Smooth muscle cell (in vitro differentiated cells): Measurements from ENCODE around the gene TEAD1. TPM values are rescaled to one million over a fixed set of nuclear protein-coding genes. Genes with fewer than 3 reads are reported as not detected.

Experiments
- DNase-seq: peaks from one replicate; lab custom pipeline; 2025; ENCODE audit not compliant: unreplicated experiment; lab: John Stamatoyannopoulos, UW
- H2AFZ ChIP-seq: fragments of 200-600 bp; sonication (generic); 2 replicates; pipeline ENCODE4 v1.6.0; 2016; ENCODE audit warnings: antibody characterized with exemption, low read depth, mild to moderate bottlenecking
- H3F3A ChIP-seq: fragments of 200-600 bp; sonication (generic); 2 replicates; pipeline ENCODE4 v1.6.0; 2017; ENCODE audit warnings: antibody characterized with exemption, low read depth
- H3K27ac ChIP-seq: fragments of 200-600 bp; sonication (generic); 2 replicates; pipeline ENCODE4 v1.5.1; 2016; ENCODE audit warnings: low read depth, mild to moderate bottlenecking
- H3K27me3 ChIP-seq: fragments of 200-600 bp; sonication (generic); 2 replicates; pipeline ENCODE4 v1.6.1; 2016; ENCODE audit warnings: low read depth, mild to moderate bottlenecking
- H3K36me3 ChIP-seq: fragments of 200-600 bp; sonication (generic); 2 replicates; pipeline ENCODE4 v1.5.1; 2016; ENCODE audit warnings: low read depth
- H3K4me1 ChIP-seq: fragments of 200-600 bp; sonication (generic); 2 replicates; pipeline ENCODE4 v1.5.1; 2016; ENCODE audit warnings: low read depth
- H3K4me2 ChIP-seq: fragments of 200-600 bp; sonication (generic); 2 replicates; pipeline ENCODE4 v1.6.0; 2016; ENCODE audit warnings: mild to moderate bottlenecking
- H3K4me3 ChIP-seq: fragments of 200-600 bp; sonication (generic); 2 replicates; pipeline ENCODE4 v1.5.1; 2016; ENCODE audit warnings: mild to moderate bottlenecking
- H3K79me2 ChIP-seq: fragments of 200-600 bp; sonication (generic); 2 replicates; pipeline ENCODE4 v1.6.0; 2016; ENCODE audit warnings: low read depth, mild to moderate bottlenecking
- H3K9ac ChIP-seq: fragments of 200-600 bp; sonication (generic); 2 replicates; pipeline ENCODE4 v1.6.0; 2016; ENCODE audit warnings: low read depth
- H3K9me3 ChIP-seq: fragments of 200-600 bp; sonication (generic); replicated peaks from 2 replicates; pipeline ENCODE4 v1.5.1; 2016; ENCODE audit warnings: low read depth
- H4K20me1 ChIP-seq: fragments of 200-600 bp; sonication (generic); 2 replicates; pipeline ENCODE4 v1.6.0; 2016; ENCODE audit warnings: low read depth
- WGBS: methylation state at CpG from one replicate; pipeline ENCODE4 v1.1.7; 2016; ENCODE audit warnings: low lambda C conversion rate; 5-methylcytosine and 5-hydroxymethylcytosine counted together
- polyA plus RNA-seq: library from polyadenylated mRNA; unstranded; fragments of >200 nt; fragmentation: Nextera tagmentation; extraction: Ambion mirVana; gene quantifications from 2 replicates; pipeline ENCODE4 v1.2.1, GENCODE V29; 2016
- total RNA-seq: library from RNA; depleted of rRNA; stranded (reverse); fragments of >200 nt; gene quantifications from 2 replicates; pipeline ENCODE4 v1.2.3, GENCODE V29; 2014
- TF ChIP-seq, protein P1 (sequence below): fragments of 200-600 bp; sonication (generic); IDR thresholded peaks from 2 replicates; pipeline ENCODE4 v1.5.1; 2017; ENCODE audit warnings: borderline replicate concordance, mild to moderate bottlenecking, antibody characterized with exemption; ENCODE audit not compliant: insufficient read depth, poor library complexity, severe bottlenecking

The TEAD1 gene
- total and polyA plus RNA-seq, 2 experiments from 2014 or later: 63.0 to 181 TPM

DNA sequence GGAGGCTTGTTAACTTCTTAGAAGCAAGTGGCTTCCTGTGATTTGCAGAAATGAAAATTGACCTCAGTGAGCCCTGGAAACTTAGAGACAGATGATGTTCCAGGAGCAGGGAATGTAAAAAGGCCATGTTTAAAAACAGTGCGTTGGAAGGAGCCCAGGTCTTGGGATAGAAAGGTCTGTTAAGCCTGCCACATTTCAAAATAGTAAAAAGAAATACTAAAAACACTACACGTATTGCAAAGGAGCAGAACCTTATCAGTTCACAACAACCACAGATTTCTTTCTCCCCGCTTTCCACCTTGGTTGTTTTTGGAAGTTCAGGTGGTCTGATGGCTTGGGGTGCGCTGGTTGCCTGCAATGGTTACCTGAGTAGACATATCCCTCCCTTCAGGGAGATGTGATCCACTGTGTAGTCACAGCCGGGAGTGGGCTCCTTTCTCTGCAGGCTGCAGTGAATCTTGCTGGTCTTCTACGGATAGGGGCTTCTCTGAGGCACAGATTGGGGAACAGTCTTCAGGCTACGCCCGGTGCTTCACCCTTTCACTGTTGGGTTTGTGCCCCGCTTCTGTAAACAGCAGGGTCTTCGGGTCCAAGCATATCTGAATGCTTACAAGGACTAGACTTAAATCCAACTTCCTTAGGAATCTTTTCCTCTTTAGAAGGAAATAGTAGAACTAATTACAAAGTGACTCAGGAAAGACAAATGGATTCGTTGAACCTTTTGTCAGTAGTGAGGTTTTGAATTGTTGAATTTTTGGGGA, 1.9 kb downstream of the TEAD1 start:
- Histone ChIP-seq H3K27me3 (no peaks in the 10 kb centered on the region), H3K36me3 (no peaks in the 10 kb centered on the region), H3K9me3 (no peaks in the 10 kb centered on the region), H2AFZ (no peak overlapping the region), H3K79me2 (peaks cover 73% of the 10 kb centered on the region), H4K20me1 (peaks cover 4% of the 10 kb centered on the region), H3K4me1 (peaks cover 38% of the 10 kb centered on the region), H3K27ac (peak overlapping the region; percentile 99), H3K4me2 (peak overlapping the region; percentile 84), H3F3A (peaks cover 21% of the 10 kb centered on the region), H3K9ac (peak overlapping the region; percentile 87), H3K4me3 (peak overlapping the region; percentile 78)
- TF ChIP-seq, protein P1, sequence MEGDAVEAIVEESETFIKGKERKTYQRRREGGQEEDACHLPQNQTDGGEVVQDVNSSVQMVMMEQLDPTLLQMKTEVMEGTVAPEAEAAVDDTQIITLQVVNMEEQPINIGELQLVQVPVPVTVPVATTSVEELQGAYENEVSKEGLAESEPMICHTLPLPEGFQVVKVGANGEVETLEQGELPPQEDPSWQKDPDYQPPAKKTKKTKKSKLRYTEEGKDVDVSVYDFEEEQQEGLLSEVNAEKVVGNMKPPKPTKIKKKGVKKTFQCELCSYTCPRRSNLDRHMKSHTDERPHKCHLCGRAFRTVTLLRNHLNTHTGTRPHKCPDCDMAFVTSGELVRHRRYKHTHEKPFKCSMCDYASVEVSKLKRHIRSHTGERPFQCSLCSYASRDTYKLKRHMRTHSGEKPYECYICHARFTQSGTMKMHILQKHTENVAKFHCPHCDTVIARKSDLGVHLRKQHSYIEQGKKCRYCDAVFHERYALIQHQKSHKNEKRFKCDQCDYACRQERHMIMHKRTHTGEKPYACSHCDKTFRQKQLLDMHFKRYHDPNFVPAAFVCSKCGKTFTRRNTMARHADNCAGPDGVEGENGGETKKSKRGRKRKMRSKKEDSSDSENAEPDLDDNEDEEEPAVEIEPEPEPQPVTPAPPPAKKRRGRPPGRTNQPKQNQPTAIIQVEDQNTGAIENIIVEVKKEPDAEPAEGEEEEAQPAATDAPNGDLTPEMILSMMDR: no peak
- DNase-seq: no peak
- under 1% methylated on average over 11 of the region's 11 CpGs for WGBS

DNA sequence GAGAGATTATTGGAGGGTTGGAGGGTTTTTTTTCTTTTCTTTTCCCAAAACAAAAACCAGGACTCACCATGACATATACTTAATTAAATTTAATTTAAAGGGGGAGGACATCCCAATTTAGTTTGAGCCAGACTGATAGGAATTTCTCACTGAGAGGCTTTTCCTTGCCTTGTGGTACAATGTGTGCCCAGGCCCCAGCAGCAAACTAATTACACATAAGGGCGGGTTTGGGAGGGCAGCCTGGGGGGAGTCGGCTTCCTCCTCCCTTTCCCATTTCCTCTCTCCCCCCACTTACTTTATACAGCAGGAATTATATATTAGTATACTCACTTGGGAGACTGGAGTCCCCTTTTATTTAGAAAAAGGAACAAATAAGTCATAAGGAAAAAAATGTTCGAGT, 2.9 kb downstream of the TEAD1 start:
- H3K27ac ChIP-seq: peak overlapping the region; percentile 99
- peak overlapping the region; percentile 84 for H3K4me2 ChIP-seq
- no peaks in the 10 kb centered on the region for H3K27me3 ChIP-seq
- H3K9ac ChIP-seq: peak overlapping the region; percentile 87
- TF ChIP-seq, protein P1: no peak
- H3K4me1 ChIP-seq: peaks cover 48% of the 10 kb centered on the region
- H3K9me3 ChIP-seq: no peaks in the 10 kb centered on the region
- H4K20me1 ChIP-seq: peaks cover 4% of the 10 kb centered on the region
- no peak for DNase-seq
- H3F3A ChIP-seq: peaks cover 21% of the 10 kb centered on the region
- H3K4me3 ChIP-seq: peak overlapping the region; percentile 78
- peaks cover 83% of the 10 kb centered on the region for H3K79me2 ChIP-seq
- no peaks in the 10 kb centered on the region for H3K36me3 ChIP-seq
- WGBS: 5% methylated on average over 3 of the region's 3 CpGs
- no peak overlapping the region for H2AFZ ChIP-seq

DNA sequence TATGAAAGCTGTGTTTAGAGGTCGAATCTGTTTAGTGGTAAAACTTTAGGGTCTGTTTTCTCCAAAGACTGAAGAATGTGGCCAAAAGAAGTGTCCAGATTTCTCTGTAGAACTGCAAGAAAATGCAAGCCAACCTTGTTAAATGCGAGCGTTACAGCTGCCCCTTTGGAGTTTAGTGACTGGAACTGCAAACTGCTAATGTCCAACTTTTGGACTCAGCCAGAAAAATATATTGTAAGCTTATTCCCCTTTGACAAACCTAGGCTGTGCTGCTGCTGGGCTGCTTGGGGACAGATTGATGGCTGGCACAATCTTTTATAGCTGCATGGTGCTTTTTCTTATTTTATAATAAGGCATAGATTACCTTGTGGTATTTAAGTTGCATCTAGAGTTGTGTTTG, 3.9 kb downstream of the TEAD1 start:
- Histone ChIP-seq H3K4me2 (peak overlapping the region; percentile 84), H3K27ac (peak overlapping the region; percentile 99)
- TF ChIP-seq, protein P1: no peak

DNA sequence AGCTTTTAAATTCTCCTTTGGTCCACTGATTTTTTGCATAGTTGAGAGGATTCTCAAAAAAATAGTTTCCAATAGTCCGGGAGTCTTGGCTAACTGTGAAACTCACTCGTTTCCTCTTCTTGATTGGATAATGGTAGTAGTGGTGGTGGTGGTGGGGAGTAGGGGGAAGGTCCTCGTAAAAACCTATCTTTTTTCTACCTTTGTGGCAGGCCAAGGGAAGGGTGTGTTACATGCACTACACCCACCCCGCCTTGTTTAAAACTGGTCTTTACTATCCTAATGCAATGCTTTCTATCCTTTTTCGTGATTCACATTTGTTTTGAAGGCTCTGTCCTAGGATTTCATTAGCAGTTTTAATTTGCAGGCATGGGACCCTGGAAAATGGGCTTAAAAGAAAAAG, 4.8 kb downstream of the TEAD1 start:
- H3K4me2 ChIP-seq: peak overlapping the region; percentile 84
- no peak overlapping the region for H2AFZ ChIP-seq
- no peaks in the 10 kb centered on the region for H3K27me3 ChIP-seq
- peak overlapping the region; percentile 78 for H3K4me3 ChIP-seq
- no peaks in the 10 kb centered on the region for H3K36me3 ChIP-seq
- H3K9ac ChIP-seq: peak overlapping the region; percentile 87
- WGBS: 15% methylated on average over 5 of the region's 5 CpGs
- H3K9me3 ChIP-seq: no peaks in the 10 kb centered on the region
- H3K27ac ChIP-seq: peak overlapping the region; percentile 99
- peaks cover 20% of the 10 kb centered on the region for H4K20me1 ChIP-seq
- peaks cover 94% of the 10 kb centered on the region for H3K79me2 ChIP-seq
- no peak for DNase-seq
- peaks cover 25% of the 10 kb centered on the region for H3F3A ChIP-seq
- TF ChIP-seq, protein P1: no peak
- peaks cover 65% of the 10 kb centered on the region for H3K4me1 ChIP-seq

More for the DNA sequence above, 3.9 kb downstream of the TEAD1 start:
- WGBS: 8% methylated on average over 3 of the region's 3 CpGs
- Histone ChIP-seq H3K4me1 (peaks cover 58% of the 10 kb centered on the region), H3K27me3 (no peaks in the 10 kb centered on the region), H3F3A (peaks cover 21% of the 10 kb centered on the region), H3K9ac (peak overlapping the region; percentile 87), H3K36me3 (no peaks in the 10 kb centered on the region), H3K79me2 (peaks cover 91% of the 10 kb centered on the region), H3K4me3 (peak overlapping the region; percentile 78), H4K20me1 (peaks cover 12% of the 10 kb centered on the region), H3K9me3 (no peaks in the 10 kb centered on the region), H2AFZ (no peak overlapping the region)
- no peak for DNase-seq
